NCI-H510A (cell line): Measurements from ENCODE around the gene DRD2.

ENCODE experiments used
- DNase-seq: peaks from one replicate; lab custom pipeline; 2025; lab: John Stamatoyannopoulos, UW

DRD2 gene

DNA sequence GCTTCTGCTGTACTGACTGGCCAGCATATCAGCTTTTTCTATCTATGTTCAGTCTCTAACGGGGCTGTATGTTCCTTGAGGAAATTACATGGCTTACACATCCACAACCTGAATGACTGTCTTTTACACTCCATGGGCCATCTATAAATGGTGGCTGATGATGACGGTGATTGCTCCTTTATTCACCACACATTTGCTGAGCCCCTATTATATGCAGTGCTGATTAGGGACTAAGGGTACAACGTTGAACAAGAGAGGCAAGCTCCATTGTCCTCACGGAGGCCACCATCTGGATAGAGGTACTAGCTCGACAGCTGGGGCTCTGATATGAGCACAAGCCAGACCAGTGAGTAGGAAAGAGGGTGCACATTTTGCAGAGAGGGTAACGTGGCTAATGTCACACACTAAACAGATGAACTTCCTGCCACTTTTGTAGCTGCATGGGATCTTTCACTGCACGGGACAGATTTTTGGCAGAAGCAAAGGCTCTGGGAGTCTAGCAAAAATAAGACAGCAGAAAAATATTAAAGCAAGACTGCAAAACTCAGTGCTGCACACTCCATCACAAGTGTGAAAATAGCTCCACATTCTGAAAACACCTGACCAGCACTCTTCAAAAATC lies 30.6 kb downstream of the DRD2 start:
- DNase-seq: no peak

DNA sequence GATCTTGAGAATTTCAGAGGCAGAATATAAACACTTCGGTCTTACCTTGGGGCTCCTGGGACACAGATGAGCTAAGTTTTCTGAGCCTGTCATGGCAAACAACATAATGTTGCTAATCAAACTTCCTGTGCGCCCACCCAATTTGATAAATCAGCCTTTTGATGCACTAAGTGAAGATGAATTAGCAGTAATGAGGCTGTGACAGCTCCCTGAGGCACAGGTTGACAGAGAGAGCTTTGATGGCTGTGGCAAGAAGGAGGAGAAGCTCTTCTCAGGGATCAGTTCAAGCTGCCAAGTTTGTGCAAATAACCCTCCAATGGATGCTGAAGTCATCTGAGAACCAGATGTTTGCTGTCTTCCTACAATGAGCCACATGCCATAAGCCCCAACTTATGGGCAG lies 34.4 kb downstream of the DRD2 start:
- no peak for DNase-seq

DNA sequence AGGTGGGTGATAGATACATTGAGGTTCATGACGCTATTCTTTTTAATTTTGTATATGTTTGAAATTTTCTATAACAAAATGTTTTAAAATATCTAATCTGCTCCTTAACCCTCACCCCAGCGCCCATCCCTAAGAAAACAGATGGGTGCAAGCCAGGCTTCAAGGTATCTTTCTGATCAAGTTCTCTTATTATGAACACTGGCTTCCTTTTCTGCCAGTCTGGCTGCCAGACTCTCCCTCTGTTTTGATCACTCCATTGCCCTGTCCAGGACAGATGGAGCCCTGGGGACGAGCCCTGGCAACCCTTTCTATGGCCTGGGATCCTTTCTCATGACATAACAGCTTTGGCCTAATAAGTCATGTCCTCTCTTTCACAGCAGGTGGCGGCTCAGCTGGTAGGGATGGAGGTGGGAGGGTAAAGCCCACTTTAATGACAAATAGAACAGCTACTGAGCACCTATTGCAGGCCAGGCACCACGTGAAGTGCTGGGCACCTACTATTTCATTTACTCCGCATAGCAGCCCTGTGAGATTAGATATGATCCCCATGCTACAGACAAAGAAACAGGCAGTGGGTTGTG lies 38.4 kb downstream of the DRD2 start:
- DNase-seq: no peak

DNA sequence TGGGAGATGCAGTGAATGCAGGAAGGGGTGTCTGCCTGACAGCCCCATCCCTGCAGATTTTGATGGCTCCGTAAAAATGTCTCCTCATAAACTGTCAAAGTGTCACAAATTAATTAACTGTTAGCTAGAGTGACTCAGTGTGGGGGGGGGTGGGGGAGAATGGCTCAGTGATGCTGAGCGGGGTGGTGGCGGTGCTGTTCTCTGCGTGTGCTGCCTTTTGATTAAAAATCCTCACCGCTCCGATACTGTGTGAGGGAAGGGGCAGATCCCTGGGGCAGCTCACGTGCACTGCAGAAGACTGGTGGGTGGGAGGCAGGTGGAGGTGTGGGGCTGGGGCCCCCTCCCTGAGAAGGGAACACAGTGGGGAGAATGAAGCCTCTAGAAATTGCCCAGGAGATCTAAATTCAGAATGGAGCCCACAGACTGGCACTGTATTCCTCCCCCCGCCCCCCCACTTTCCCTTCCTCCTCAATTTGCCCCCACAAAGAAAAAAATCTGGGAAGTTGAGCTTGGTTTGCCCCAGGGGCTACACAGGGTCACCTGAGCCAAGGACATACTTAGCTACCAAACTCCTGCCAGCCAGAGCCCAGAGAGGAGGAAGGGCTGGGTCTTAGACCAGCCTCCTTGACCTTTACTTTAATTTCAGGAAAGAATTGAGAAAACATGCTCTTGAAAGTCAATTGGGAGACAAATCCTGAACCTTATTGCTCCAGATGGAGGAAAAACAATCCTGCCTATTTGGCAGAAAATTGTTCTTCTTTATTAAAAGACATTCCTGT lies 39.8 kb downstream of the DRD2 start:
- no peak for DNase-seq

DNA sequence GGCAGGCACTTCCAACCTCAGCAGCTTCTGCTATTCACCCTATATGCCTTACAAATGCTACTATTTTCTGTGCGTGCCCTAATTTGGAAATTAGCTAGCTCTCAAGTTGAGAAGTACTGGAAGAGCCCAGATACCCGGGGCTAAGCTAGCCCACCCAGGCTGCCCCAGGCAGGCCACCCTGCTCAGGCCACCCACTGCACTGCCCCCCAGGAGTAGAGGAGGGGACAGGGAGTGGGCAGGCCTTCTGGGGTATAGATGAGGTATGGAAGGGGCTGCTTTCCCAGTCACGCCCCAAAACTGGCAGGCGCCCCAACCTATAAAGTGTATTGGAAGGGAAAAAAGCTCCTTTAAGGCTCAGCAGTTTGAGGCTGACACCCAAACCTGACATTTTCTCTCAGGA lies 43.5 kb downstream of the DRD2 start:
- DNase-seq: no peak

DNA sequence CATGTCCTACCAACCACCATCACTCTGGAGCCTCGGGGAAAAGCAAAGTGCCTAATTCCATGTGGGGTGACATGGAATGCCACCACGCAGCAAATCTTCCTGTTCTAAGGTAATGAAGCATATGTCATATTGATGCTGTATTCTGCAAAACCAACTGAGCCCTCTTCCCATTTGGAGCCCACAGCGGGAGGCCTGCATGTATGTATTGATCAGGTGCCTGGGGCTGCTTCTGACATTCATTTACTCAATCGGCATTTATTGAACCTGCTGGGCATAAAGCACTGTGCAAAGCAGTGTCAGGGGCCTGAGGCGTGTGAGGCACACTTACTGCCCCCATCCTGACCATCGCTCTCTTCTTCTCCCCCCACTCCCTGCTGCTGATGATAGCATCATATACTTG lies 48.5 kb downstream of the DRD2 start:
- no peak for DNase-seq

DNA sequence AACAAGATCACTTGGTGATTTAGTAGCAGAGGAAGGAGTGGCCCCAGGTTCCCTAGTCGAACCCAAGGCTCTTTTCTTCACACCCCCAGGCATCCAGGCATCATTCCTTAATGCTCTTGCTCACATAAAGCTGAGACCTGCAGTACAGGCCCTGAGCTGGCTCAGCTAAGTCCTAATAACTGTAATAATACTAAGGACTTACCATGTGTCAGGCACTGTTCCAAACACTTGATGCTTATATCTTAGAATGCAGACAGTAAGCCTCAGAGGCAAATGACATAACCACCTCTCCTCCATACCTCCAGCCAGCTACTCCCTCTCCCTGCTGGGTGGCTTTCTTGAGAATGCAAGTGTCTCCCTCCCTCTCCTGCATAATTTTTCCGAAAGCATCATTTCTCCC lies 54.4 kb downstream of the DRD2 start:
- no peak for DNase-seq

DNA sequence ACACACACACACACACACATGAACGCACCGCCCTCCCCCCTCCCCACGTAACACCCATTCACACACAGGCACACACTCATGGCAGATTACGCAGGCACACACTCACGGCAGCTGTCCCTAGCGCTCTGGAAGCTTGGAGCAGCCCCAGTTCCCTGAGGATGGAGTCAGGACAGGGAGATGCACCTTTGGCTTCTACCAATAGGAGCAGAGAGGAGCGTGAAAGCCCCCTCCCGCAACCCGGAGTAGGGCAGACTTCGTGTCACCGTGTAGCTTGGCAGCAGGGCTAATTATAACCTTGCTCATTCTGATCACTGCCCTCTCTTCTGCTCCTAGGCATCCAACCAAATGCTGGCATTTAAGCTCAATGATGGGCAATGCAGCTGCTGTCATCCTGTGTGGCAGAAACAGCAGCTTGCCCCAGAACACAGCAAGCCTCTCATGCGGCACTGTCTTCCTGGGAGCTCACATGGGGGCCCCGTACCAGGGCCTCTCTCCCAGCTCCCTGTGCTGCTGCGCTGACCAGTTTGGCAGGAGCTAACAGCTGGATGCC lies 55.7 kb downstream of the DRD2 start:
- DNase-seq: no peak

DNA sequence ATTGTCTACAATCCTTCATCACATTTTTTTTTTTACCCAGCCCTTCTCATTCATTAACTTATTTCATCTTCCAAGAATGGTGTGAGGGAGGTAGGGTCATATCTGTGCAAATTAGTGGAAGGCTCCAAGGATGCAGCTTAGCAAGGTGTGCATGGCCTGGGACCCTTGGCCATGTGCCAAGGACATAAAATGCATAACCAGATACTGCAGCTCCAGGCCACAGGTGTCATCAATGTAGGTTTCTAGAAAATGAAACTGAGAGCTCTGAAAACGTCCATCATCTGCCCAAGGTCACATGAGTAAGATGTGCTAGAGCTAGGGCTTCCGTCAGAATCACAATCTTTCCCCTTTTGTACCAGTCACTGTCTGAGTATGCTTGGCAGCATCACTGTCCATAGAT lies 57.8 kb downstream of the DRD2 start:
- DNase-seq: no peak

DNA sequence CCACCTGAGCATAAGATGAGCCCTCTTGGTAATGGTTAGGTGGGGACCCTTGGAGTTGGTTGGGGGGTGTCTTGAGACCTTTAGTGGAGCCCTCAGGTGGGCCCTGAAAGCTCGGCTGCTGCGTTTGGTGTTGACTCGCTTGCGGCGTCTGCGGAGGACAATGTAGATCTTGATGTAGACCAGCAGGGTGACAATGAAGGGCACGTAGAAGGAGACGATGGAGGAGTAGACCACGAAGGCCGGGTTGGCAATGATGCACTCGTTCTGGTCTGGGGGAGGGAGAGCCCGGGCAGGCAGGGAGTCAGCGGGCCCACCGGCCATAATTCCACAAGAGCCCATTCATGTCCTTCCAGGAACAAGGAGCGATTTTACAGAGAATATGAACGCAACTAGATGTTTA lies 59.9 kb downstream of the DRD2 start:
- no peak for DNase-seq

DNA sequence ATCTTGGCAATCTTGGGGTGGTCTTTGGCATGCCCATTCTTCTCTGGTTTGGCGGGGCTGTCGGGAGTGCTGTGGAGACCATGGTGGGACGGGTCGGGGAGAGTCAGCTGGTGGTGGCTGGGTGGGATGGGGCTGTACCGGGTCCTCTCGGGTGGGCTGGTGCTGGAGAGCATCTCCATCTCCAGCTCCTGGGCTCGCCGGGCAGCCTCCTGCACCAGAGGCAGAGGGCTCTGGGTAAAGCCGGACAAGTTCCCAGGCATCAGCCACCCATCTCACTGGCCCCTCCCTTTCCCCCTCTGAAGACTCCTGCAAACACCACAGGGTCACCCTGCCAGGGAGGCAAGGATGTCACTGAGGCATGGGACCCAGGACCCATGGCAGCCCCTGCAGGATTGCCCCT lies 62.5 kb downstream of the DRD2 start:
- DNase-seq: no peak

DNA sequence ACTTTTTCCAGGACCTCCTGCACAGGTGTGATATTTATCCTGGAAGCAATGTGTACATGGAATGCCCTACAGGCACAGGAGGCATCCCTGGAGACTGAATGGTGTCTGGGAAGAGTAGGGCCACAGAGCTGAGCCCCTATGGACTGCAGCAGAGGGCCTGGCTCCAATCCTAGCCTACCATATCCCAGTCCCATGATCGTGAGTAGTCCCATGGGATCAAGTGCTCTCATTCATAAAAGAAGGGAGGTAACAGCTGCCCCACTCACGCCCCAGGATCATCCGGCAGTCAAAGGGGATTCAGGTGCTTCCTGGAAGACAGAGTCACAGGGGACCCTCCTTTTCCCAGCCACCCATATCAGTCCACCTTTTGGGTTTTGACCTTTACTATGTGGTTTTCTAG lies 63.7 kb downstream of the DRD2 start:
- DNase-seq: no peak

DNA sequence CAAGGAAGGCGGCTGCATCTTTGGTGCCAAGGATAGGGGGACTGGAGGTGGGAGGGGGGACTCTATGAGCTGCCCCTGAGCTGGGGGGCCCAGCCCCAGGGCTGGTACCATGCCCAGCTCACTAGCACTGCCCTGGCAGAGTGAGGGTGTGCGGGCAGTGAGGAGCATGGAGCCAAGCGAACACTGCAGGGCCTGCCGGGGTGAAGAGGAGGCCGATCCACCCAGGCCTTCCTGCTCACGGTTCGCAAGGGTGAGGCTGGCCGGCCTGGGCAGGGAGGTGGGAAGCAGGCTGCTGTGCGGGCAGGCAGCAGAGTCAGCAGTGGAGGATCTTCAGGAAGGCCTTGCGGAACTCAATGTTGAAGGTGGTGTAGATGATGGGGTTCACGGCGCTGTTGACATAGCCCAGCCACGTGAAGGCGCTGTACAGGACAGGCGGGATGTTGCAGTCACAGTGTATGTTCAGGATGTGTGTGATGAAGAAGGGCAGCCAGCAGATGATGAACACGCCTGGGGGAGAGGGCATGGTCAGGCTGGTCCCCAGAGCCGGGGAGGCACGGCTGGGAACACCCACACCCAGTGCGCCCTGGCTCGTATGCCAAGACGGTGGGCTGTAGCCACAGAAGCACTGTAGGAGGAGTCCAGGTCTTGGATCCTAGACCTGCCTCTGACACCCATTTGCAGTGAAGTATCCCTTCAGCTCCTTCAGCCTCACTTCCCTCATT lies 64.6 kb downstream of the DRD2 start:
- DNase-seq: no peak

DNA sequence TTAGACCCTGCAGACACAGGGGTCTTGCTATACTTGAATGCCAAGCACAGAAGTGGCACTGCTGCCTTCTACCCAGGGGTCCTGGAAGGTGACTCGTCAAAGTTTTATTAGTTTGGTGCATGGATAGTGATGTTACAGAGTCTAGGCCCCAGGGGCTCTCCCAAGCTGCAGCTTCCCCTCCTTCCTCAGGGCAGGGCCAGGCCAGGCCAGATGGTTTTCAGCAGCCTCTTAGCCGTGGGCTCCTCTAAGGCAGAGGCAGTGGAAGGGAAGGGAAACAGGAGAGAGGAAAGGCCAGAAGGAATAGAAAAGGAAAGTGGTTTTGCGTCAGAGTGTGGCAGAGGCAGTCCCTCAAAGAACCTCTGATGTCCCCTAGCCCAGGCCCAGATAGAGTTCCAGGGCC lies 65.7 kb downstream of the DRD2 start:
- no peak for DNase-seq

DNA sequence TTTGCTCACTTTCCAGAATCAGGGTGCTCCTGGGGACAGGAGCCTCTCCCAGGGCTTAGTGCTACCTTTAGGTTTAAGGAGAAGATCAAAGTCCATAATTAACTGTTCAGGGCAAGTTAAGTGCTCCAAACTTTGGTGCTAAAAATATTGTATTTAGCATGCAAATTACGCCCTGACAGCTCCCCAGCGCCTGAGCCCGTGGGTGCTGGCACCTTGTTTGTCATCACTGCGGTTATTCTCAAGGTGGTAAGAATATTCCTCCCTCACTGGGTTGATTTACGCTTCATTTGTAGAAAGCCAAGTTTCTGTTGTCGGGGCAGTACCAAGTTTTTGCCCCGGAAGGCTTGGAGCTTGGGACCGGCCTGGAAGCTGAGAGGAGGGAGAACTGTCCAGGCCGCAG lies 66.3 kb downstream of the DRD2 start:
- DNase-seq: no peak

DNA sequence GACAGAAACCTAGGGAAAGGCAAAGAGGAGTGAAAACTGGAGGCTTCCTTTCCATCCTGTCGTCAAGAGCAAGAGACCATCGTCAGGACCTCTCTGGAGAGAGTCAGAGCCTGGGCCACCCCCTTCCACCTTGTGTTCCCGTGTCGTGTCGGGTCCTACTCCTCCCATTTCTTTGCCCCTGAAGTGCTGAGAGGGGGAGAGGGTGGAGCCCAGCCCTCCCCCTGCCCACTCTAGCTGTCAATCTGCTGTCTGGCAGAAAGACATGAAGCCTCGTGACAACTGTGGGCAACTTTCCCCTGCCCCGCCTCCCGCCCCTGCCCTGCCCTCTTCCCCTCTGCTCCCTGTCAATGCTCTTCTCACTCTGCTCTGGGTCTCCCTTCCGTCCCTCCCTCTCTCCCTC lies 67.0 kb downstream of the DRD2 start:
- DNase-seq: no peak

DNA sequence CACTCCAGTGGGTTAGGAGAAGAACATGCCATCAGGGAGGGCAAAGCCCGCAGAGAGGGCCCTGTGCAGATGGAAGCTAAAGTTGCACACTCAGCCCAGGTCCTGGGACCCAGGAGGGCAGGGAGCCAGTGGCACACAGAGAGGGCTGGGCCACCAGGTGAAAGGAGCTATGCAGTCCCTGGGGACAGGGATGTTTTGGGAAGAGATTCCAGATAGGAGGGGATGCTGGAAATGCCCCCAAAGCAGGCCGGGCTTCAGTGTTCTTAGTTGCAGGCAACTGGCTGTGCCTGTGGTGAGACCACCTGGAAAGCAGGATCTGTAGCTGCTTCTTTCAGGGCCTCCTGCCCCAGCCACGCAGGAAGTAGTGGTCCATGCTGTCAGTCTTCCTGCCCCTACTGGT lies 68.0 kb downstream of the DRD2 start:
- no peak for DNase-seq

DNA sequence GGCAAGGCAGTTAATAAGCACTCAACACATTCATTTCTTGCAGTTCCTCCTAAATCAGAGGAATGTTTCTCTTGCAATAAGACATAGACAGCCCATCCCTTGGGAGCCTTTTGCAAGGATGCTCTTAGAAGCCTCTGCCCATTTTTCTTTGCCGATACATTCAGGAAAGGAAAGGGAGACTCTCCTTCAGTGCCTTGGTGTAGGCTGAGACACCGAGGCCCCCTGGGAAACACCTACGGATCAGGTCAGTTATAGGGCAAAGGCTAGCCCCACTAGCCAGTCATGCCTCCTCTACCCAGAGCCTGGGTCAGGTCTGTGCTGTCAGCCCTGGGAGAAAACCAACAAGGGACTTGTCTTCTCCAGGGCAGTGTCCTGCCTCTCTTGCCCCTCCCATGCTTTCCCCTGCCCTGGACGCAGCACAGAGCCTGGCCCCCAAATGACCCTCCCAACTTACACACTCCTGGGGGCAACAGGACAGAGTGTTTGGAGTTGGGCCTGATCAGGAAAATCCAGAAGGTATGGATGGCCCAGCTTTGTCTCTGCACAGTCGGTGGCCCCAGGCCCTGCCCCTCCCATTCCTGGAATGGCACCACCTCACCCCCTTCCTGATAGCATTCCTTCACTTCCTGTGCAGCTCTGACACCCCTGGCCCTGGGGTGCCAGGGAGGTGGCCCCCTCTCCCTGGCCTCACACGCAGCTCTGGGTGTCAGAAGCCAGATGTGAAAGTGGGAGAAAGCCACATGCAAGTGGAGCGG lies 69.3 kb downstream of the DRD2 start:
- no peak for DNase-seq

DNA sequence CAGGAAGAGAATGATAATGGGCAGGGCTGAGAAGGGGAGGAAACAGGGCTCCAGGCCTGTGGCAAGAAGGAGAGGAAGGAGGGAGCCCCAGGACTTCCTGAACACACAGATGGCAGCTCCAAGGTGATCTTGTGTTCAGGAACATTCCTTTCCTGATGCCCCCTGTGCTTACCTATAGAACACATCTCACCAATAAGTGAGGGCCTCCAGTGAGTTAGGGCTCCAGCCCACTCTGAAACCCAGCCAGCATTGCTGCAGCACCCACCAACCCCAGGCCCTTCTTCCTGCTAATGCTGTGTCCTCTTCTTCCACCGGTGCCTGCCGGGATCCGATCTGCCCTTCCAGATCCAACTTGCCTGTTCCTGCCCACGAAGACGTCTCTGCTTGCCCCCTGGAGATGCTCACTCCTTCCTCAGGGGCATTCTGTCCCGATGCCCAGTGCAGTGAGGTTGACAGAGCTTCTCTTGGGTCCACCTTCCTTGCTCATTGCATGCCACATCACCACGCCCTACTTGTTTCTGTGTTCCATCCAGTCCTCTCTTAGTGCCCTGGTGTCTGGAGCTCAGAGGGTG lies 70.3 kb downstream of the DRD2 start:
- DNase-seq: no peak

DNA sequence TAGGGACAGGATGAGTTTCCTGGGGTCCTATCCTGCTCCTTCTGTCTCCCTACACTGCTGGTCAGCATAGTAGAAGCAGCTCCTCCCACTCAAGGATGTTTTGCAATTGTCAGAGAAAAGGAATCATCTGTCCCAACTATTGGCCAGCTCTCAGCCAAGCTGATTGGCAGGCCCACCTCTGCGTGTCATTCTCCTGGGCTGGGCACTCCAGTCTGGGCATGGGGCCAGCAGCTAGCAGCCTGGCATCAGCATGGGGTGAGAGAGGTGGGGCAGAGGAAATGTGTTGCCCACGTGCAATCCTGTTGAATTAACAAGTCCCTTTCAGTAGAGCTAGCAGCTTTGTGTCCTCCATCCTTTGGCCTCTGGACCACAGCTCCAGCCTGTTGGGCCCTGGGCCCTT lies 73.5 kb downstream of the DRD2 start:
- peak; percentile 87 for DNase-seq

DNA sequence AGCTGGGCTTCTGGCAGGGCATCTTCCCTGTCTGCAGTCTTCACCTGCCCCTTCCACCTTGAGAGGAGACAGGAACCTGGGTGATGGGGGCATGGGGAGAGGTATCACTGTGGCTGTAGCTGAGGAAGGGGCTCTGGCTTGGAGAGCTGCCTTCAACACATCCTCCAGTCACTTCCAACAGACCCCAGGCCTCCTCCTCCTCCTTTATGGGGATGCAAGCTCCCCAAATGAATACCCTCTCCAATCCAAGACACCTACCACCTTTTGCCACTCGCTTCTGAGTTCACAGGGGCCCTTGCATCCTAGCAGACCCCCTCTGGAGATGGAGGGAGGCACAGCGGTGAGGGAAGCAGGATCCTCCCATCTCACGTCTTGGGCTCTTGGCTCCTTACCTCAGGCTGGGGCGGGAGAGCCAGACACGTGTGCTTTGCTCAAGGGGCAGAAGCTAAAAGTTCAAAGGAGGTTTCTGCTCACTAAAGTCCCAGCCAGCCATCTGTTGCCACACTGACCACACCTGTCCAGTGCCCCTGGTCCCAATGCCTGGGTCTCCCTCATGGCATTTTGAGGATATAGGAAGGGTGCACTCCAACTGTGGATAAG lies 74.5 kb downstream of the DRD2 start:
- no peak for DNase-seq
